CD4-positive, alpha-beta T cell treated with Interleukin-2 at 100 ng/mL for 4 hours (primary cell): ENCODE results near the gene HSPB7.

ENCODE experiments used
- DNase-seq: peaks from one replicate; pipeline ENCODE4 v3.0.0-alpha.2; 2020; ENCODE audit warnings: low spot score

HSPB7 gene

GRCh38 chr1:15975805-15976680 is 41.8 kb downstream of the HSPB7 start, which contains the start of gene ZBTB17:
Gene ZBTB17, minus strand, starts transcription at chr1:15976101. Its CDS starts 27,606 bp downstream, at chr1:15948495.
- DNase-seq, result peak; percentile 96

DNA sequence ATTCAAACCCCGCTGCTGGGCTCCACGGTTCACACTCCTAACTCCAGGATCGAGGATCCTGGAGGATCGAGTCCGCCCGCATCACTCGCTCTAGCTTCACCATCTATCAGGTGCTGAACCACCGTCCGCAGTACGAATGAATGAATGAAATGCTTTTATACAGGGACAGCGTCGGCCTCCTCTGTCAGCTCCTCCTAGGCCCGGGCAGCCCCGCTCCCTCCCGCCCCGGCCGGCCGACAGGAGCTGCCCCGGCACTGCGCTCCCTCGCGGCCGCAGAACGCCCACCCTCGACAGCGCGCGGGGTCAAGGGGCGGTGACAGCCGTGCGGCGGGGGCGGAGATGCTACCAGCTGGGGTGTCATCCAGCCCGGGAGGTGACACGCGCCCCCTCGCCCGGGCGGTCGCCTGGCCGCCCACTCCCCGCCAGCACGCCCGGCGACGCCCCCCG is 42.5 kb downstream of the HSPB7 start:
- peak; percentile 67 for DNase-seq

DNA sequence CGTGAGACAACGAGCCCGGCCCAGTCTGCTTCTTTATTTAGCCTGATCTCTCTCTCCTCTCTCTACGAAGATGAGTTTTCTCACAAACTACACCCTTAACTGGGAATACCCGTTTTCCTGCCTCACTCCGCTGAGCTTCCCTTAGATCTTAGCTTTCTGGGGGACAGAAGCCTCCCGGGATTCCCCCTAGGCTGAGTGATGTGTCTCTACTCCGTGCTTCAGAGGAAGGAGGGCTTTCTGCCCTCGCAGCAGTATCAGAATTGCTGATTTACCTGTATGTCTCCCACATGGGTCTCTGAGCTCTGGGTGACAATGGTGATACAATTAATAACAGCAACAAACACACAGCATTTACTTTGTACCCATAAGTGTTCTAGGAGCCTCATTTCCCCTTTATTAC is 43.0 kb downstream of the HSPB7 start:
- DNase-seq, result no peak

DNA sequence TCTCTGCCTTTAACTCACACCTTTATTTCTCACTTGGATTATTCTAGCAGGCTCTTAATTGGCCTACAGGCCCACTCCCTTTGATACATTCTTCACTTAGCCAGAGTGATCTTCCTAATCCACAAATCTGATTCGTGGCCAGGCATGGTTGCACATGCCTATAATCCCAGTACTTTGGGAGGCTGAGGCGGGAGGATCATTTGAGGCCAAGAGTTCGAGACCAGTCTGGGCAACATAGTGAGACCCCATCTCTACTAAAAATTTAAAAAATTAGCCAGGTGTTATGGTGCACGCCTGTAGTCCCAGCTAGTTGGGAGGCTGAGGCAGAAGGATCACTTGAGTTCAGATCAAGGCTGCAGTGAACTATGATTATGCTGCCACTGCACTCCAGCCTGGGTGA is 44.1 kb downstream of the HSPB7 start:
- no peak for DNase-seq

GRCh38 chr1:15972409-15972808 is 45.4 kb downstream of the HSPB7 start:
- DNase-seq, result no peak

DNA sequence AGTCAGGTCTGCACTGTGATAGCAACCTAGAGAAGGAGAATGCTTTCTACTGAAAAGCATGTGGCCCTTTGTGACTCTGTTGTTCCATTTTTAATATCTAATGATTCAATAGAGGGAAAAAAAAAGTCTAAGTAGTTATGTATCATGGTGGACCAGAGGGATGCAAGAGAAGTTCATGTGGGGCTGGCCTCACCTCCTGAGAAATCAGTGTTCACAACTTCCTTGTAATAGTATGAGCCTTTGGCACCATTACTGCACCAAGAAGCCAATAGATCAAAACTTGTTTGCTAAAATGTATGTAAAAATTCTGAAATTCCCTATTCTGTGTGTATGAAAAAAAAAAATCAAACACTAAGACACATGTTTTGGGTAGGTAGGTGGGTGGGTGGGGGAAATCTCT is 46.9 kb downstream of the HSPB7 start:
- DNase-seq, result no peak

GRCh38 chr1:15969321-15969880 is 48.4 kb downstream of the HSPB7 start:
- no peak for DNase-seq

DNA sequence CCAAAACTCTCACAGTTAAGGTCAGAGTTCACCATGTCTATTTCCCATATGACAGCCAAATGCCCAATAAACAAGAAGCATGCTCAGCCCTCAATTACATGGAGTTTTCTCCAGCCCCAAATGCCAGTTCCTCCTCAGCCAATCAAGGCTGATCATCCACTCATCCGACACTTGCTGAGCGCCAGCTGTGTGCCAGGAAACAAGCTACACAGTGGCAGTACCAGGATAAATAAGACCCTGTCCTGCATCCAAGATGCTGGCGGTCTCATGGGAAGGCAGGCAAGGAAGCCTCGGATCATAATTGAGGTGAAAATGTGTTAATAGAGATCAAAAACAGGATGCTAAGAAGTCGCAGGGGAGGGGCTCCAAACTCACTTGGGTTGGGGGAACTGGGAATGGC is 49.7 kb downstream of the HSPB7 start:
- DNase-seq, result no peak

DNA sequence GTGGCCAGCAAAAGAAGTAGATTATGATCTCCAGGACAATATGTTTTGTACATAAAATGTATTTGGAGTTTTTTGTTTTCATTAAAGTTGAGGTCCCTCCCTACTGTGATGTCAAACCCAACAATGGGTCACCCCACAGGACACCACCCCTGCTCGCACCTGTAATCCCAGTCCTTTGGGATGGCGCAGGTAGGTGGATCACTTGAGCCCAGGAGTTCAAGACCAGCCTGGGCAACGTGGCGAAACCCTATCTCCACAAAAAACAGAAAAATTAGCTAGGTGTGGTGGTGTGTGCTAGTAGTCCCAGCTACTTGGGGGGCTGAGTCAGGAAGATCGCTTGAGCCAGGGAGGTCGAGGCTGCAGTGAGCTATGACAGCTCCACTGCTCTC is 50.9 kb downstream of the HSPB7 start:
- DNase-seq, result no peak

- peak; percentile 67 for DNase-seq
These were observed 51.5 kb downstream of the HSPB7 start for GRCh38 chr1:15966081-15966955.

GRCh38 chr1:15965228-15965767 is 52.5 kb downstream of the HSPB7 start:
- peak; percentile 47 for DNase-seq
